NAMALWA (cell line): ENCODE results near the gene DMAC2.
"Not testable (repeated sequence)": the region's sequence is repeated elsewhere in the genome, so short reads cannot be mapped to it uniquely, and the experiment has no call there.

Experiments used
- DNase-seq: peaks from one replicate; pipeline ENCODE4 v3.0.0-alpha.2; 2015; ENCODE audit warnings: low spot score

DMAC2 gene

DNA sequence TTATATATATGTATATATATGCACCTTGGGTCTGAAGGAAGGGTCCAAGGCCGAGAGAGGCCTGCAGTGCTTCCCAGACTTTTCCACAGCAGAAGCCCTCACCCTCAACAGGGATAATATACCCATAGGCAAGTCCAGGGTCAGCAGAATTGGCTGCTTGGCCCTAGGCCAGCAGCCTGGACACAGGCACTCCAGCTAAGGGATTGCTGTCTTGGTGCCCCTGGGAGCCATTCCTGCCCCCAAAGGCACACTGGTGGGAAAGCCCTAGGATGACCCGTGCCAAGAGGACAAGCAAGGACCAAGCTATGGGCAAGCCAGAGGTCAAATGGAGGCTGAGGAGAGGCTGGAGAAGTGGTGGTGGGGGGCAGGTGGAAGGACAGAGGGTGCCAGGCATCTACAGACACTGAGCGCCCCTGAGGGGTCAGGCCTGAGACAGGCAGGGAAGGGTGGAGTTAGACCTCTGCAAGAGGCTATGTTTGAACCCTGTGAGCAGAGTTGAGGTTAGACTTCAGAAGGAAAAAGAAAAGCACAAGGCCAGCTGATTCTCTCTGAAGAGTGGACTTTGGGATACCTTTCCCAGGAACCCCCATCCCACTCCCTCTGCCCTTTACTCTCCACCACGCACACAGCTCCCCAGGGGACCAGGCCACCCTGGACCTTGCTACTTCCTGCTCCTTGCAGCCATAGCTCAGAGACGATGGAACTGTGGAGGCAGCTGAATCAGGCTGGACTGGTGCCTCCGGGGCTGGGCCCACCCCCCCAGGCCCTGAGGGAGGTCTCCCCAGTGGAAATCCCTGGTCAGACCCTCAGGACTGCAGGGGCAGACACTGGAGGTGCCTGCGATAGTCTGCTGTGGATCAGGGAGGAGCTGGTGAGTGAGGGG is 3.0 kb upstream of the DMAC2 start, which contains the start of gene ERICH4:
Gene ERICH4, plus strand, starts transcription at position 684 of the 883 bp plus-strand sequence. Its CDS starts 14 bp downstream, at position 698.
- DNase-seq = no peak

DNA sequence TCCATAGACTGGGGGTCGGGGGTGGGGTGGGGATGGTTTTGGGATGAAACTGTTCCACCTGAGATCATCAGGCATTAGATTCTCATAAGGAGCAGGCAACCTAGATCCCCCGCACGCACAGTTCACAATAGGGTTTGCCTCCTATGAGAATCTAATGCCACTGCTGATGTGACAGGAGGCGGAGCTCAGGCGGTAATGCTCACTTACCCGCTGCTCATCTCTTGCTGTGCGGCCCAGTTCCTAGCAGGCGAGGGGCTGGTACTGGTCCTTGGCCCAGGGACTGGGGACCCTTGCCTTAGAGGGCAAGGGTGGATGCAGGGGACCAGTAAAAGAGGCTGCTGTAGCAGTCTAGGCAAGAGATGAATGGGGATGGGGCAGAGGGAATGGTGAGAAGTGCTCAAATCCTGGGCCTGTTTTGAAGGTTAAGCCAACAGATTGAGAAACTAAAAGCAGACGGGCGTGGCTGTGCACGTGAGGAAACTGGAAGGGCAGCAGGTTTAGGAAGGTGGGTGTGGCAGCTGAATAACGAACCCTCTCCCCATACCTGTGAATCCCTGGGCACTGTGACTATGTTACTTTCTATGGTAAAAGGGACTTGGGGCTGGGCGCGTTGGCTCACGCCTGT is 1.7 kb upstream of the DMAC2 start:
- DNase-seq = no peak

DNA sequence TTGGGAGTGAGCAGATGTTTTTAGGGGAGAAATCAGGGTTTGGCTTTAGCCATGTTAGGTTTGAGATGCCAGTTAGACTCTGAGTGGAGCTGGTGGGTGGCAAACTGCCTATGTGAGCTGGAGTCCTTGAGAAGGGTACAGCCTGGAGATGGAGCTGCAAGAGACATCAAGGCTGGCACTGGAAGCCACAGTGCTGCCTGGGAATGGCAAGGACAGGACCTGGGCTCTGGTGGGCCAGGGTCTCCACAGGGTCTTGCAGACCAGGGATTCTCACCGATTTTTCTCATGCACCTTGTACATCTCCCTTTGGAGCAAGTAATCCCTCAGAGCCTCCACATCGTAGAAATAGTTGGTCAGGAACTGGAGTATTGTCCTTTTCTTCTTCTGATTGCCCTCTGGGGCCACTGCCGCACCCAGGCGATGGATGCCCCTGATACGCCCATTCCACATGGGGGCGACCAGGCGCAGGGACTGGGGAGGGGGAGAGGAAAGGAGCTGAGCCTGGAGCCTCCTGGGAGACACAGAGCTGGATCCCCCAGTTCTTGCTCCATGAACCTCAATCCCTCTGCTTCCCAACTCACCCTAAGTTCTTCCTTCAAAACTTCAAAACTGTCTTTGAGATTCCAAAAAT is 1.7 kb downstream of the DMAC2 start:
- no peak for DNase-seq

DNA sequence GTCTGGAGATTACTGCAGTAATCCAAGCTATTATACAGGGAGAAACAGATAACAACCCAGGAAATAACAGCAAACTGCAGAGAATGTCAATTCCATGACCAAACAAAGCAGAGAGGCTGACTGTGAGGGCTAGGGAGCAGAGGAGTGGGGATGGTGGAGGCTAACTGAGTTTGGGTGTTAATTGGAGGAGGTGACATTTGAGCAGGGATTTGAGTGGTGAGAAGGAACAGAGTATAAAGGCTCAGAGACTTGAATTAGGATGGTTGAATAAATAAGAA is 3.1 kb downstream of the DMAC2 start:
- no peak for DNase-seq

DNA sequence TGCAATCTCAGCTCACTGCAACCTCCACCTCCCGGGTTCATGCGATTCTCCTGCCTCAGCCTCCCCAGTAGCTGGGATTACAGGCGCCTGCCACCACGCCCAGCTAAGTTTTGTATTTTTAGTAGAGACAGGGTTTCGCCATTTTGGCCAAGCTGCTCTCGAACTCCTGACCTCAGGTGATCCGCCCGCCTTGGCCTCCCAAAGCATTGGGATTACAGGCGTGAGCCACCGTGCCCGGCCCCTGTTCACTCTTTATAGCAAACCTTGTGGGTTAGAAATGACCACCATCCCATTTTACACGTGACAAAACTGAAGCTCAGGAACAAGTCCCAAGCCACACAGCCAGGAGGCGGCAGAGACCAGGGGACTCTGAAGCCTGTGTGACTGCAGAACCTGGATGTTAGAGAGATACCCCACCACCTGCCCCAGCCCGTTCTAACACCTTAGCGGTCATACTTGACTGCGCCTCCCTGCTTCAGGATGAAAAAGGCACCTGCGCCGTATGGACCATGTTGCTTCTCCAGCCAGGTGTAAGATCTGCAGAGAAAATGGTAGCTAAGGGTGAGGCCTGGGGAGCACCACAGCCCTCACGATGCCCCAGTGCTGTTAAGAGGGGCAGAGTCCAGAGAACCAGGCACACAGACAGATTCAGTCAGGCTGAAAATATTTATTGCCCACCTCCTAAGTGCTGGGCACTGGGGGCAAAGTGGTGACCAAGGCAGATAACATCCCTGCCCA is 3.6 kb downstream of the DMAC2 start:
- DNase-seq = no peak

DNA sequence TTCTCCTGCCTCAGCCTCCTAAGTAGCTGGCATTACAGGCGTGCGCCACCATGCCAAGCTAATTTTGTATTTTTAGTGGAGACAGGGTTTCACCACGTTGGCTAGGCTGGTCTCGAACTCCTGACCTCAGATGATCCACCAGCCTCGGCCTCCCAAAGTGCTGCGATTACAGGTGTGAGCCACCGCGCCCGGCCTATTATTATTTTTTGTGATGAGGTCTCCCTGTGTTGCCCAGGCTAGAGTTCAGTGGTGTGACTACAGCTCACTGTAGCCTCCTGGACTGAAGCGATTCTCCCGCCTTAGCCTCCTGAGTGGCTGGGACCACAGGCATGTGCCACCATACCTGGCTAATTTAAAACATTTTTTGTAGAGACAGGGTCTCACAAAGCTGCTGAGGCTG is 4.3 kb downstream of the DMAC2 start:
- not testable (repeated sequence) for DNase-seq

DNA sequence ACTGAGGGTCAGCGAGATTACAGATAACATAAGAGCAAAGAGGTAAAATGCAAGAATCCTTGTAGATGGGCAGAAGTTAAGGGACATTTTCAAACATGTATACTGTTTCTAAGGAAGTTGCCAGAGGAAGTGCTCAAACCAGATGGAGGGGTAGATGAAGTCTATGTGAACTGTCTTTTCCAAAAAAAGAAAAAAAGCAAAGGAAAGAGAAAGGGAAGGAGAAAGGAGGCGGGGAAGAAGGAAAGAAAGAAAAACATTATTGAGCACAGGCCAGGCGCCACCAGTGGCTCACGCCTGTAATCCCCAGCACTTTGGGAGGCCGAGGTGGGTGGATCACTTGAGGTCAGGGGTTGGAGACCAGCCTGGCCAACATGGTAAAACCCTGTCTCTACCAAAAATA is 5.3 kb downstream of the DMAC2 start:
- DNase-seq = no peak

DNA sequence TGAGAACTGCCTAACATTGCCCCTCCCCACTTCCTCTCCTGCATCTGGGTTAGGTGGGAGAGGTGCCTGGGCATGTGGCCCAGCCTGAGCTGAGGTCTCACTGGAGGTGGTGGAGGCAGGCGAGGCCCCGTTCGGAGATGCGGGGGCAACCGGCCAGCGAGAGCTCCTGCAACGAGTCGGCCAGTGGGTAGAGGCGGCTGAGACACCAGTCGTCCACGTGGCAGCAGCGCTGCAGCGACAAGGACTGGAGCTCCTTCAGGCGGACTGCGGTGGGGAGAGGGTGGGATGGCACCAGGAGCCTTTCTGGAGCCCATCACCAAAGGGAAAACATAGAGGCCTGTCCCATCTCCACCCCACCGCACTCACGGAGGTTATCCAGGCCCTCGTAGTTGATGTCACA is 6.5 kb downstream of the DMAC2 start:
- DNase-seq = no peak

DNA sequence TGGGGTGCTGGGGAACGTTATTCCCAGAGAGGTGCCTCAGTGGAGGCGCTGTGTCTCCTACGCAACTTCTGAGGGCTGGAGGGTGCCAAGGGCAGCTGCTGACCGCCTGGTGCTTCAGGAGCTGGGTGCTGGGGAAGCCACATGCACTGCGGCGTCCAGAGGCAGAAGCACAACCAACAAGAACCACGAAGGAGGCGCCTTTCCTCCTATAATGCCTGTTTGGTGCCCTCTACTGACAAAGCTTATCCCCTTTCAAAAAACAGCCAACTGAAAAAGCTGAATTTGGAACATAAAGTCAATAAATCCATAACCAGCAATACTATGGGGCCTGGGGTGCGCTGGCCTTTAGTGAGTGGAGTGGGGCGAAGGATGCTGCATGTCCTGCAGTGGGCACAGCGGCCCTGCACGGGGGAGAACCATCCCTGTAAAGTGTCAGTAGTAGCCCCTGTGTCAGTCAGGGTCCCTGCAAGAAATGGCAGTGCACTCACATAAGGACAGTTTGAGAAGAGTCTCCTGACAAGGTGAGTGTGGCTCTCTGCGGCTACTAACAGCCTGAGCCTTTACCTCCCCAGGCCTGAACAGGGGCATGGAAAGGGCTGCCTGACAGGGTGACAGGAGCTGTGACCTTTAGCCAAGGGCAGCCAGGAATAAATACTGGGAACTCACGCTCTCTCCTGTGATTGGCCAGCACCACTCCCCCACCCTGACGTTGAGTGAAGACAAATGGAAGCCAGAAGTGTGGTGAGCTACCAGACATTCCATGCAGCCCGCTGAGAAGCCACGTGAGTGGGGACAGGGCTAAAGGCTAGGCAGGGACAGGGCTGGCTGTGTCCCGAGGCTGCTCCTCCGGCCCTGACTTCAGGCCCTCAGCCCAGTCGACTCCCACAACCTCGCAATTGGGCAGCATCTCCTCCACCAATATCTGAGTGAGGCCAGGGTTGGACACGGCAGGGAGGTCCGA is 8.0 kb downstream of the DMAC2 start:
- DNase-seq = peak; percentile 41

DNA sequence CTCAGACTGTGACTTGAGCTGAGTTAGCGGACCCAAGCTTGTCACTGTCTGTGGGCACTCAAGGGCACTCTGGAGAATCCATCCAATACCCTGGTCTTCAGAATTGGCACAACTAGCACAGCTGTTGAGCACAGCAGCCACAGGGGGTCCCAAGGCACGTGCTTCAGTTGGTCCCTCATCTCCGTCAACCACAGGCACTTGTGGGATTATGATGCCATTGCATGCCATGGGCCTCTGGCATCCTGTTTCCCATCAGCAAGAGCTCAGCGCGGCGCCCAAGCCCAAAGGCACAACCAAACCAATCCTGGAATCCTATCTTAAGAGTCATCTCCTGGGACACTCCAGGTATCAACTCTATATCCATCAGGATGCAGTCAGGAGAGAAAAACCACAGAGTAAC is 8.8 kb downstream of the DMAC2 start:
- DNase-seq = no peak

DNA sequence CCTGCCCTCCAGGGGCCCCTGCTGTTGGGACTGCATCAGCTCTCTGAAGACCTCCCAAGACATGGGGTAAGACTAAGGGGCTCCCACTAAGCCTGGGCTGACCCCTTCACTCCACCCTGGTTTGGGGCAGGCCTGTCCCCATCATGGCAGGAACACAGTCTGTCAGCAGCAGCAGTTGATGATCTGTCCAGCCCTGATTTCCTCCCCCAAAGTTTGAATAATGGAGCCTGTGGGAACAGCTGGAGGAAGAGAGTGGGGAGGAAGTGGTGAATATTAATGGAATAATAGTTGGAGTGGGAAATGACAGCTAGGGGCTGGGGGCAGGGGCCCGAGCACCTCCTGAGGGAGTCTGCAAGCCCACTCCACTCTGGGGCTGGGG is 11.2 kb downstream of the DMAC2 start:
- DNase-seq = no peak

DNA sequence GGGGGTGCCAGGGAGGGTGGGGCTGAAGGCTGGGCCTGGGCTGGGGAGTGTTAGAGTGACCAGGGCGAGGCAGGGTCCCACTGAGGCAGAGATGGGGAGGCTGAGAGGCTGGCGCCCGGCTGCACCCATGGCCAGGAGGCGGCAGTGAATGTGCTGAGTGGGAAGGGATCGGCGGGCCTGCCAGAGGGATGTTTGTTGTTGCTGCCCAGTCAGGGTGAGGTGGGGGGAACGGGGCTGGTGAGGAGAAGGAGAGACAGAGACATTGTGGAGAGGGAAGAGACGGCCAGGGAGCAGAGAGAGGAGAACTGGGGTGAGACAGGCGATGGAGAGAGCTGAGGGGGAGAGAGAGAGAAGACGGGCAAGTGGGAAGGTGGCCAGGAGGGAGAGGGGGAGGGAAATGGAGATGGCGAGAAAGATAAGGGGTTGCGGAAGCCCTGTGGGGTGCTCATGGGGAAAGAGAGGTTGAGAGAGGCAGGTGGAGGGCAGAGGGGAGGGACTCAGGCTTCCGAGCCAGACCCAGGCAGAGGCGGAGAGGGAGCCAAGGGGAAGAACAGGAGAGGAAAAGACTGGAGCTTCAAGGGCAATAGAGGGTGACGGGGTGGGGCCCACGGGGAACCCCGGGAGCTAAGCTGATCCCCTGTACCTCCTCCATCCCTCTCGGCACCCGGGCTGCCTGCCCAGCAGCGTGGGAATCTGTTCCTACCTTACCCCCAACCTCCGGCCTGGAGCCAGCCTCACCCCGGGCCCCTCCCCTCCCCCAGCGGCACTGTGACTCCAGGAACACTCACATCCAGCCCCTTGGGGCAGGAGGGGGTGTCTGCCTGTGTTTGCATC is 11.8 kb downstream of the DMAC2 start:
- no peak for DNase-seq

DNA sequence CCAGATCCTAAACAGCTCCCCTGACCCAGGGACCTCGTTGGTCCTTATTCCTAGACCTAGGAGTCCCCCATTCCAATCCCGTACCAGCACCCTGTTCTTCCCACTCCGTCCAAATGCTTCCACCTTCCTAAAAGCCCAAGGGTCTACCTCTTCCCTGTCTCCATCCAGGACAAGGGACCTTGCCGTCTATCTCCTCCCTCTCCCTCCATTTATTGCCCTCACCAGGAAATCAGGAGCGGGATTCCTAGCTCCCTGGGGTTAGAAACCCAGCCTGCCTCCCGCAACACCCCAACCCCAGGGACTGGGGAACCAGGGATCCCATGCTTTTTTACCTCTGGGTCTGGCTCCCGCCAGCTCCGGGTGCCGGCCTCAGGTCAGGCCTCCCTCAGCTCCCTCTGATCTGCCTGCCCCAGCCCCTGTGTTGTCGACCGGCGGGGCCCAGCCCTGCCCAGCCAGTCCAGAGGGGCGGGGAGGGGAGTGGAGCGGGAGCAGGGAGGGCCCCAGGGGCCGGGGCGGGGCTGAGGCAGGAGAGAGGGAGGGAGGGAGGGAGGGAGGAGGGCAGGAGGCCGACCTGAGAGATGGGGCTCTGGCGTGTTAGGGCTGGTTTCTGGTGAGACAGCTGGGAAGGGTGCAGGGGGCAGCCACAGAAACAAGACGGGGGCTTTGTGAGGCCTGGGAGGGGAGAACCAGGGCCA is 12.6 kb downstream of the DMAC2 start, which contains the start of gene B3GNT8:
Gene B3GNT8, minus strand, starts transcription at position 423 of the 695 bp plus-strand sequence. CDS start 596 bp downstream, outside the sequence.
- no peak for DNase-seq

DNA sequence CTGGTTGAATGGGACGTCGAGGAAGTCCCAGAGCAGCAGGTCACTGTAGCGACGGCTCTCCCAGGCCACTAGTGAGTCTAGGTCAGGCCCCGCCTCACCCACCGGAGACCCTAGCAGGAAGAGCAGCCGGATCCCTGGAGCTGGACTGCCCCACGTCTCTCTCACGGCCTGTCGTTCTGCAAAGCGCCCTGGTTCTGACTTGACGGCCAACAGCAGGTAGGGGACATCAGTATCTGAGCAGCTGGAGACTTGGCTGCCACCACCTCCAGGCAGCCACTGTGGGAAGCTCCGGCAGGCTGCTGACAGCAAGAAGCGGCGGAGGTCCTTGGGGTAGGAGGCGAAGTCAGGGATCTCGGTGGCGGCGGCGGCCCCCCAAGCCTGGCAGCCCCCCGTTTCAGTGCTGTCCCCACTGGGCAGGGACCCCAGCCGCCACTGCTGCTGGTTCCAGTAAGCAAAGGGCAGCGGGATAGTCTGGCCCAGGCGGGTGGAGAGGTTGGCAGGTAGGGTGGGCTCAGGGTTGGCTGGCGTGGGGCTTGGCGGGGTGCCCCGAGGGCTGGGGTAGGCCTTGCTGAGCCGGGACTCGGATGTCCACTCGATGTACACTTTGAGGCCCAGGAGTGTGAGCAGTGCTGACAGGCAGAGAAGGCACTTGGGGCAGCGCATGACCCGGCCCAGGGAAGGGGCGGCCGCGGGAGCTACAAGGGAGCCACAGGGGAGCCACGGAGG is 13.4 kb downstream of the DMAC2 start:
- no peak for DNase-seq

DNA sequence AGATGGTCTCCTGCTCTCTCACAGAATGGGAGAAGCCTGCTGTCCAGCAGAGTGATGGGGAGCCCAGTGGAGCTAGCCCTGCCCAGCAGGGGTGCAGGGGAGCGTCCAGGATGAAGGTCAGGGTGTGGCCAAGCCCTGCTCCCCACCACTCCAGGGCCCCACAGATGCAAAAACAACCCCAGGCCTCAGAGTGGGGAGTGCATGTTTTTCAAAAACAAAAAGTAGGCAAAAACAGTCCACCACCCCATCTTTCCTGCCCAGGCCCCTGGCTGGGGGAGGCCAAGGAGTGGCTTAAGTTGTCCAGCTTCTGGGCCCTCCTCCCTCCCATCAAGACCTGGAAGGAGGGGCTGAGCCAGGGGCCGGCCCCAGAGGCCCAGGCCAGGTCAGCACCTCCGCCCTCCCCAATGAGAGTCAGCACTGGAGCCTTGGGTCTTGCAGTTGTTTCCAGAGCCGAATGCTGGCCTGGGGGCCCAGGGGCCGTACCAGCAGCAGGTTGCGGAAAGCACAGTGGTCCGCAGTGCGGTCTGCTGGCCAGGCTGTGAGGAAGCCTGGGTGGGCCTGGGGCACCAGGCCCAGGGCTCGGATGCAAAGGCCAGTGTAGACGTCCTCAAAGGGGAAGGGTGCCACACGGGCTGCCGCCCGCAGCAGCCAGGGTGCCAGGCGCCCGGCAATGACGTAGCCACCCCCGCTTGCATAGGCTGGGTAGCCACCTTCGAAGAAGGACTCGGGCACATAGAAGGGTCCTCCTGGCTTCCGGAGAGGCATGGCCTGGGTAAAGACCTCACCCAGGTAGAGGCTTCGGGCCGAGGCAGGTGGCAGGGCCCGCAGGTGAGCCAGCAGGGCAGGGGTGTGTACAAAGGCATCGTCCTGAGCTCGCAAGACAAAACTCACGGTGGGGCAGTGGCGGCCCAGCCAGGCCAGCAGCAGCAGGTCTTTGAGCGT is 14.3 kb downstream of the DMAC2 start:
- DNase-seq = no peak

DNA sequence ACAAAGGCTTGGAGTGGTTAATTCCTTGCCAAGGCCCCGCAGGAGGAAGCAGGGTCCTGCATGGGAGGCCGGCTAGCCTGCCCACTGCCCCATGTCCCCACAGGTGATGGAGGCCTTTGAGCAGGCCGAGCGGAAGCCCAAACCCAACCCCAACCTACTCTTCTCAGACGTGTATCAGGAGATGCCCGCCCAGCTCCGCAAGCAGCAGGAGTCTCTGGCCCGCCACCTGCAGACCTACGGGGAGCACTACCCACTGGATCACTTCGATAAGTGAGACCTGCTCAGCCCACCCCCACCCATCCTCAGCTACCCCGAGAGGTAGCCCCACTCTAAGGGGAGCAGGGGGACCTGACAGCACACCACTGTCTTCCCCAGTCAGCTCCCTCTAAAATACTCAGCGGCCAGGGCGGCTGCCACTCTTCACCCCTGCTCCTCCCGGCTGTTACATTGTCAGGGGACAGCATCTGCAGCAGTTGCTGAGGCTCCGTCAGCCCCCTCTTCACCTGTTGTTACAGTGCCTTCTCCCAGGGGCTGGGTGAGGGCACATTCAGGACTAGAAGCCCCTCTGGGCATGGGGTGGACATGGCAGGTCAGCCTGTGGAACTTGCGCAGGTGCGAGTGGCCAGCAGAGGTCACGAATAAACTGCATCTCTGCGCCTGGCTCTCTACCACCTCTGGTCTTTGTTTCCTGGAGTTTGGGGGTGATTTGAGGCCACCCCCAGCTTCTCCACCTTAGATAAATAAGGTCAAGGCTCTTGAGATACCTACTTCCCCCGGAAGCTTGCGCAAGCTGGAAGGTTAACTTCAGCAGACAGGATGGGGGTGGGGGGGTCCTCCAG is 15.2 kb downstream of the DMAC2 start:
- no peak for DNase-seq

DNA sequence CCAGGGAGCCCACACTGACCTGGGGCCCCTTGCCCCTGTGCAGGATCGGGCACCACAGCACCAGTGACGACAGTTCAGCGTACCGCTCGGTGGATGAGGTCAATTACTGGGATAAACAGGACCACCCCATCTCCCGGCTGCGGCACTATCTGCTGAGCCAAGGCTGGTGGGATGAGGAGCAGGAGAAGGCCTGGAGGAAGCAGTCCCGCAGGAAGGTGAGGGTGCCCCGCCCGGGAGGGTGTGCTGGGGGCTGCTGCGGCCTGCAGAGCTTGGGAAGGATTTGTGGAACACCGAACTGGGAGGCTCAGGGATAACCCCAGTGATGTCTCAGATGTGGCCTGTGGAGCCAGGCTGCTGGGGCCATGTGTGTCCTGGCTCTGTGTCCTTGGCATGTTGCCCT is 16.8 kb downstream of the DMAC2 start:
- no peak for DNase-seq
